HepG2 (cell line): ENCODE data around the gene IKBKE. TPM values are rescaled to one million over a fixed set of nuclear protein-coding genes. Genes with fewer than 3 reads are reported as not detected.

Experiments
- CAMTA2 ChIP-seq: sonication (generic); formaldehyde crosslinking; IDR thresholded peaks from 2 replicates; pipeline ENCODE4 v1.4.0; 2020; ENCODE audit warnings: mild to moderate bottlenecking, missing genetic modification reagents, borderline replicate concordance
- CEBPZ ChIP-seq: IDR thresholded peaks from 2 replicates; pipeline ENCODE4 v1.6.1; 2012; ENCODE audit warnings: low read length, improper control_type of control experiment
- ETV5 ChIP-seq: IDR thresholded peaks from 2 replicates; pipeline ENCODE4 v1.6.1; 2018; ENCODE audit warnings: missing biosample characterization, missing genetic modification reagents, inconsistent platforms, borderline replicate concordance
- GTF2F1 ChIP-seq: fragments of 150-350 bp; IDR thresholded peaks from 2 replicates; pipeline ENCODE4 v1.6.1; 2014; ENCODE audit warnings: low read length
- HBP1 ChIP-seq: IDR thresholded peaks from 2 replicates; pipeline ENCODE4 v1.6.1; 2016; ENCODE audit warnings: low read depth, control low read depth
- HIC2 ChIP-seq: sonication (generic); formaldehyde crosslinking; IDR thresholded peaks from 2 replicates; pipeline ENCODE4 v1.9.0; 2022; ENCODE audit warnings: low read depth, missing genetic modification reagents
- KAT7 ChIP-seq: IDR thresholded peaks from 2 replicates; pipeline ENCODE4 v1.6.1; 2018; ENCODE audit warnings: borderline replicate concordance, missing compliant biosample characterization
- MTA1 ChIP-seq: sonication (generic); formaldehyde crosslinking; IDR thresholded peaks from 2 replicates; pipeline ENCODE4 v1.4.0; 2020; ENCODE audit warnings: missing genetic modification reagents, mild to moderate bottlenecking, borderline replicate concordance
- NKX3-1 ChIP-seq: sonication (generic); formaldehyde crosslinking; IDR thresholded peaks from 2 replicates; pipeline ENCODE4 v1.5.0; 2020; ENCODE audit warnings: missing genetic modification reagents
- POLR2AphosphoS2 ChIP-seq: IDR thresholded peaks from 2 replicates; pipeline ENCODE4 v1.6.1; 2011; ENCODE audit warnings: low read depth, low read length, improper control_type of control experiment
- RARG ChIP-seq: sonication (generic); formaldehyde crosslinking; IDR thresholded peaks from 2 replicates; pipeline ENCODE4 v1.4.0; 2020; ENCODE audit warnings: low read depth, mild to moderate bottlenecking, missing genetic modification reagents
- SMYD3 ChIP-seq: sonication (generic); formaldehyde crosslinking; IDR thresholded peaks from 2 replicates; pipeline ENCODE4 v1.8.1; 2023; ENCODE audit warnings: mild to moderate bottlenecking, missing genetic modification reagents
- TIGD3 ChIP-seq: sonication (generic); formaldehyde crosslinking; IDR thresholded peaks from 2 replicates; pipeline ENCODE4 v1.5.1; 2020; ENCODE audit warnings: mild to moderate bottlenecking, missing genetic modification reagents, borderline replicate concordance
- ZNF160 ChIP-seq: sonication (generic); formaldehyde crosslinking; IDR thresholded peaks from 2 replicates; pipeline ENCODE4 v1.8.0; 2022; ENCODE audit warnings: mild to moderate bottlenecking, inconsistent platforms, missing genetic modification reagents
- ZNF383 ChIP-seq: sonication (generic); formaldehyde crosslinking; IDR thresholded peaks from 2 replicates; pipeline ENCODE4 v1.4.0; 2020; ENCODE audit warnings: missing genetic modification reagents, mild to moderate bottlenecking, borderline replicate concordance
- ZNF652 ChIP-seq: IDR thresholded peaks from 2 replicates; pipeline ENCODE4 v1.6.1; 2016; ENCODE audit warnings: low read depth, borderline replicate concordance
- ZNF777 ChIP-seq: sonication (generic); formaldehyde crosslinking; IDR thresholded peaks from 2 replicates; pipeline ENCODE4 v1.4.0; 2020; ENCODE audit warnings: missing genetic modification reagents
- polyA plus RNA-seq, 8 experiments: library from polyadenylated mRNA; depleted of rRNA in 3 of 8; stranded (reverse) in 7 of 8; unstranded in 1 of 8; fragments of >200 nt; fragmentation: Illumina TruSeq in 4 of 8; extraction: Trizol in 4 of 8; gene quantifications; 2 replicates each; pipeline versions ENCODE4 v1.2.1 to v1.2.3, GENCODE V29; 2011 to 2016; ENCODE audit warnings: low read depth in 4 of 8, missing spikeins in 1 of 8, mixed read lengths in 1 of 8; ENCODE audit not compliant: insufficient read depth in 1 of 8
- total RNA-seq, 5 experiments: library from RNA; depleted of rRNA; stranded (reverse); fragments of >200 nt; fragmentation: Illumina TruSeq; extraction: Trizol; gene quantifications; 2 replicates each; pipeline ENCODE4 v1.2.3, GENCODE V29; 2016; ENCODE audit warnings: low read depth in 1 of 5

The IKBKE gene
- total and polyA plus RNA-seq, 2 of the 13 experiments (the other 11 are each of a cell fraction or from before 2014, with no cell fraction given): 4.5 to 5.8 TPM

GRCh38 chr1:206470692-206471414 lies 577 bp downstream of the IKBKE start (continued):
- TF ChIP-seq CEBPZ (no peak), HIC2 (no peak), ZNF652 (CRISPR knock-in tag) (peak; percentile 97), ZNF383 (CRISPR knock-in tag) (no peak), SMYD3 (CRISPR knock-in tag) (no peak), HBP1 (CRISPR knock-in tag) (no peak), ZNF777 (CRISPR knock-in tag) (peak; percentile 38; the same call in 1 of the 2 replicates), ETV5 (peak; percentile 85; the same call in 1 of the 2 replicates), KAT7 (0 out of 2 replicates have a peak, but pooled peaks have one; percentile 49), RARG (CRISPR knock-in tag) (no peak), MTA1 (CRISPR knock-in tag) (no peak; the same call in 1 of the 2 replicates), CAMTA2 (no peak), GTF2F1 (no peak), NKX3-1 (CRISPR knock-in tag) (no peak), POLR2AphosphoS2 (no peak), ZNF160 (CRISPR knock-in tag) (no peak), TIGD3 (no peak)
